Measurements from ENCODE around the gene IL3.

The IL3 gene

DNA sequence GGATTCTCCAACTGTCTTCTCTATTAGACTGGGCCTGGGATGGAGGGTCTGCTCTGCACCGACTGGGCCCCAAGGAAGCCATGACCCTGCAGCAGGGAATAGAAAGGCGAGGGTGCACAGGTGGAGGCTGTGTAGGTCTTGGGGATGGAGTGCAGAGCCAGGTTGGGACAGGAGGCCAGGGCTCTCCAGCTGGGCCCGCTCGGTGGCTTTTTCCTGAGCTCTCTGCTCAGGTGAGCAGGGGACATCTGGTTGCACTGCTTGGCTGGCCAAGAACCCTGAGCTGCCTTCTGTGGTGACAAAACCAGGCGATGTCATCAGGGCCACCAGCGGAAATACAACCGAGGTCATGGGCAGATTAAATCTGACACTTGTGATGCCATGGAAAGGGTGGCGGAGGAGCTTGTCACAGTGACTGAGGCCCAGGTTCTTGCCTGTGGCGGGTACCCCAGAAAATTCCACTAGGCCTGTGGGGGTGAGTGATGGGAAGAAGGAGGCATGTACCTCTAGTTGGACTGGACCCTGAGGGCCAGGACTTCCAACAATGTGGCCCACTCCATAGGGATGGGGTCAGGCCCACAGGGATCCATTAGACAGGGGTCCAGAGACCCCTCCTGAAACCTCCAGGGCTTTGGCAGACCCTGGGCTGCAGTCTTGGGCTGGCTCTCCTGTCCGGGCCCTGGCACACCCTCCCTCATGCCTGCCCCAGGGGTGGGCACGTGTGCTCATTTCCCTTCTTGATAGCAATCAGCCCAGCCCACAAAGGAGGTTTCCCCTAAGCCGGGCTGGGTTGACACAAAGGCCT, 4.4 kb upstream of the IL3 start:
- in situ Hi-C loops (cut with HindIII; ENCODE audit: low sequenced_read_pairs) = no loop called here

DNA sequence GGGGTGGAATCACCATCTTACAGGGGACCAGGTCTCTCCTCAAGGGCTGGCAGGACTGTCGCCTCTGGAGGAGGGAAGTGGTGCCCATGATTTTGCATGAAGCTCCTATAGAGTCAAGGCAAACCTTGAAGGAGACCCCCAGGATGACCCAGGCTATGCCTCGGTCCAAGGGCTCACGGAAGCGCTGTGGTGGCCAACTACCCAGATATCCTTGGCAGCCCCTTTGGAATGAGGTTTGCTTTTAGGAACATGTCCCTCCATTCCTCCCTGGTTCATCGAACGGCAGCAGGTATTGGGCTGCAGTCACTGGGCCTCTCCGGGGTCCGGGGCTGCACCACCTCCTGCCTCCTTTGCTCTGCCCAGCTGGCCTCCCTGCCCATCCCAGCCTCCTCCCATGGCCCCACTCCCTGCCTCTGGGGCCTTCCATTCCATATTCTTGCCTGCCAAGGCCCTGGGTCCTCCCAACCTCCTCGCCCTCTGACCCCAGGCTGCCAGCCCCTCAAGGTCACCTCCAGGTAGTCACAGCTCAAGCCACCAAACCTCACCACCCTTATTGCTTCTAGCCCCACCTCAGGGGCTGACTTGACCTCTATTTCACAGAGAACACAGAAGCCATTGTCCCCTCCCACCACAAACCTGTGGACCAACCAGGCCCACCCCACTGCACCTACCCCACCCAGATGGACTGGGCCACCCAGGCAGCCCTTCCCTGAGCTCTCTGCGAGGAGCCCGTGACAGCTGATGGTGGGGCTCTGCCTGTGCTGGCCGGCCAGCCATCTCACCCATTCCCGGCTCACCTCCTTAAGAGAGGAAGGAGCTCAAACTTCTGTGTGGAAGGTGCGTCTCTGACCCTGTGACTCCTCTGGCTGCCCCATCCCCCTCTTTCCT, 3.6 kb upstream of the IL3 start:
- in situ Hi-C loops (cut with HindIII; ENCODE audit: low sequenced_read_pairs) = no loop called here

DNA sequence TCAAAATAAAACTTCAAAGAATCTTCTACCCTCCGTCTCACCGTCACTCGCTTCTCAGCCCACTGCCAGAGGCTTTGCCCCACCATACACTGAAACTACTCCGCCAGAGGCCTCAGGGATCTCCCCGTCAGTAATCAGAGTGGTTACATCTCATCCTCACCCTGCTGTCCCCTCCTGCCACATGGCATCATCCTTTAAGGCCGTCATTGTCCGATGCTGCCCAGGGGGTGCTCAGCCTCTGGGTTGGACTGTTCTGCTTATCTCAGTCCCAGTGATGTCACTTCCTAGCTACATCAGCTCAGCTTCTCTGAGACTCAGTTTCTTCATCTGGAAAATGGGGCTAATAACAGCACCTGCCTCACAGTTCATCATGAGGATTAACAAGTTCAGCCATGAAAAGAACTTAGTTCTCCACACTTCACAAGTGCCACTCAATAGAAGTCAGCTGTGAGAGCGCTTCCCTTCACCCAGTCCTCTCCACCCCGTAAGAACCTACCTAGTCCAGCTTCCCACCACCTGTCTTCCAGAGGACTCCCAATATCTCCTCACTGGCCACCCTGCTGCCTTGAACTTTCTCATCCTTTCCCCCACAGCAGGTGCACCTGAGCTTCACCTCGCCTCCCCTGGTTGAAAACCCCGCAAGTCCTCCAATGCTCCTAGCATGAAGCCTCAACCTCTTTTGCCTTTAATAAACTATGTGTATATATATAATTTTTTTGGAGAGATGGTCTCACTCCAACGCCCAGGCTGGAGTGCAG, 2.8 kb upstream of the IL3 start:
- in situ Hi-C loops (cut with HindIII; ENCODE audit: low sequenced_read_pairs) = no loop called here

GRCh38 chr5:132058646-132059042, 1.8 kb upstream of the IL3 start:
- in situ Hi-C loops (cut with HindIII; ENCODE audit: low sequenced_read_pairs) = no loop called here

- in situ Hi-C loops (cut with HindIII; ENCODE audit: low sequenced_read_pairs) = no loop called here
Measured at GRCh38 chr5:132059043-132059695, 1.3 kb upstream of the IL3 start.

DNA sequence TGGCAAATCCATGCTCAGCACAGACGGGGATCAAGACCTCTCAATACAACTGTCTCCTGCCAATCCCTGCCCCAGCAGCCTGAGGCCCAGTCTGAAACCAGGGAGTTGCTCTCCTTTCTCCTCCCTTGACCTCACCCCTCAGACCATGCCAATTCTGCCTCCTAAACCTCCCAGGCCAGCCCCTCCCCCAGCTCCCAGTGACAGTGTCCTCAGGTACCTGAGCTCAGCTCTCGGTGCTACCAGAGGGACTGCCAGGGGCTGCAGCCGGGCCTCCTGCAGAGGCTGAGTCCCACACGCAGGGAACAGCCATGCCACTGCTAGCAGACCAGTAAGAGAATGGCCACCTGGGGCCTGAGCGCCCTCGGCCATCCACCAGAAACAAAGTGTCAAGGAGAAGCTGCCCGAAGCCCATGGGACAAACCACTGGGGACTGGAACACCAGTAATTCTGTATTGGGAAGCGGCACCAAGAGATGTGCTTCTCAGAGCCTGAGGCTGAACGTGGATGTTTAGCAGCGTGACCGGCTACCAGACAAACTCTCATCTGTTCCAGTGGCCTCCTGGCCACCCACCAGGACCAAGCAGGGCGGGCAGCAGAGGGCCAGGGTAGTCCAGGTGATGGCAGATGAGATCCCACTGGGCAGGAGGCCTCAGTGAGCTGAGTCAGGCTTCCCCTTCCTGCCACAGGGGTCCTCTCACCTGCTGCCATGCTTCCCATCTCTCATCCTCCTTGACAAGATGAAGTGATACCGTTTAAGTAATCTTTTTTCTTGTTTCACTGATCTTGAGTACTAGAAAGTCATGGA, 557 bp upstream of the IL3 start:
- in situ Hi-C loops (cut with HindIII; ENCODE audit: low sequenced_read_pairs) = no loop called here

DNA sequence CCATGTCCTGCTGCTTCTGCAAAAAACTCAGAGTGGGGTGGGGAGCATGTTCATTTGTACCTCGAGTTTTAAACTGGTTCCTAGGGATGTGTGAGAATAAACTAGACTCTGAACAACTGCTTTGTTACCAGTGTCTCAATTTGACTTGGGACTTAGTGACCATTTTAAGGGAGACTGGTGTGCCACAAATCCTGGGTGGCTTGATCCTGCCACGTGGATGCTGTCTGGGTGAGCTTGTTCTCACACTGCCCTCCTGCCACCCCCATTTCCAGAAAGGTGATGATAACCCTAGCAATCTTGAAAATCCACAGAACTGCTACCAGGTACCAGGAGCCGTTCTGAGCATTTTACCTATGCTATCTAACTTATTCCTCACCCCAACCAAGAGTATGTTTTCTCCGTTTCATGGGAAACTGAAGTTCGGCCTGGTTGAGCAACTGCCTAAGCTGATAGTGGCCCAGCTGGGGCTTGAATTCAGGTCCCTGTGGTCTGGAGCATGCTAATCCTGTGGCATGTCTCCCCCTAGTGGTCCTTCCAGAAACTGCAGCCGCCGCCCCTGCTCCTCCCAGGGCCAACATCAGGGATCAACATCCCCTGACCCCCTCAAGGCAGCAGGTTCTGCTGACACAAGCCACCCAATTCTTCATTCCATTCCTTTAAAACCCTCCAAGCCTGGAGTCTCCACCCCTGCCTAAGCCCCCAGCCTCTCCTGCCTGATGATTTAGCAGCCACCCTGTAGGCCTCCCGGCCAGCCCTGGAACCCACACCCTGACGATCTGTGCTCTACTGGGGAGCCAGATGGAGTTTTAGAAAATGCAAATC, 2.8 kb downstream of the IL3 start:
- in situ Hi-C loops (cut with HindIII; ENCODE audit: low sequenced_read_pairs) = no loop called here

- in situ Hi-C loops (cut with HindIII; ENCODE audit: low sequenced_read_pairs) = no loop called here
Measured at GRCh38 chr5:132064140-132064539, 3.7 kb downstream of the IL3 start.

DNA sequence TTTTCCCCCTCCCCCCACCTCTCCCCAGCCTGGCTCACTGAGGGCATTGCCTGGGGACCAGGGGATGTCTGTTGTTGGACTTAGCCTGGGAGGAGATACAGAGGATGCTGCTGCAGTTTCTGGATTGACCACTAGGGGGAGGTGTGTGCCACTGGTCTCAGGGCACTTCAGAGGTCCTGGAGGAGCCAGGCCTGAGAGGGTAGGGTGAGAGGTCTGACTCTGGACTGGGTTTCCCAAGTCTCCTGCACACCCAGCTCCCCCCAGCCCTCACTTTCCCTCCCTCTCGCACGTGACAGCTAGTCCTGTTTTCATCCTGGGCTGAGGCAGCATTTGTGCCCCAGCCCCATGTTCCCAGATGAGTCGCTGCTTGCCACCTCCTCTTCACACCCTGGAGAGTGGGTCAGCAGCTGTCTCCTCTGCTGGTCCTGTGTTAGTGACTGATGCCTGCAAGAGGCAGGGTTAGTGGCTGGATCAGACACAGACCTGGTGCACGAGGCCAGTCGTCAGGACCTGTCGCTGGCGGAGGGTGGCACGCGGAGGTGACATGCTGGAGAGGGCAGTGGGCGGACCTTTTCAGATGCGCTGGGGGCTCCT, 4.4 kb downstream of the IL3 start:
- in situ Hi-C loops (cut with HindIII; ENCODE audit: low sequenced_read_pairs) = no loop called here

- in situ Hi-C loops (cut with HindIII; ENCODE audit: low sequenced_read_pairs) = no loop called here
Measured at GRCh38 chr5:132065351-132065937, 5.0 kb downstream of the IL3 start.

DNA sequence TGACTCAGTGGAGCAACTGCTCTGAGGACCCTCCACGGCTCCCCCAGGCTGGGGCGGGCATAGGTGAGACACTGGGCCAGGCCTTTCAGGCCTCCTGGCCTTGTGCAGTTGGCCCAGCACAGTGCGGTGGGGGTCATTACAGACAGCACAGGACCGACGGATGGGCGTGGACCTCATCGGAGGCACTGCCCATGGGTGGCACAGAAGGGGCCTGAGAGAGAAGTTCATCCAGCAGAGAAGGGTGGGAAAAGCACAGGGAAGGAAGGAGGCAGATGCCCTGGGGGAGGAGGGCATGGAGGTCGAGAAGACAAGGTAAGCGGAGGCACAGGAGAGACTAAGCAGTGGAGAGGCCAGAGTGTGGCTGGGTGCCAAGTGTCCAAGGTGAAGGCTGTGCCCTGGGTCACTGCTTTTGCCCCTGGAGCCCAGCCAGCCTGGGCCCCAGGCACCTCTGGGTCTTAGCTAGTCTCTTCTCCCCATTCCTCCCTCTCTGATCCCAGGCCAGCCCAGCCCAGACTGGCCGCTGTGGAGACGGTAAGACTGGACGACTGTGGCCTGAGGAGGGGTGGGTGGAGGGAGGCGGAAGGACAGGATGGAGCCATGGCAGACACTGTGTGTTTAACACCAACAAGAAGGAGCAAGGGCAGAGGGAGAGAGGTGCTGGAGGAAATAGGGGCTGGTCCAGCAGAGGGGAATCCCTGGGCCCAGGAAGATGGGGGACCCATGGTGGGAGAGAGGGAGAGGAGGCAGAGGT, 5.7 kb downstream of the IL3 start:
- in situ Hi-C loops (cut with HindIII; ENCODE audit: low sequenced_read_pairs) = no loop called here

DNA sequence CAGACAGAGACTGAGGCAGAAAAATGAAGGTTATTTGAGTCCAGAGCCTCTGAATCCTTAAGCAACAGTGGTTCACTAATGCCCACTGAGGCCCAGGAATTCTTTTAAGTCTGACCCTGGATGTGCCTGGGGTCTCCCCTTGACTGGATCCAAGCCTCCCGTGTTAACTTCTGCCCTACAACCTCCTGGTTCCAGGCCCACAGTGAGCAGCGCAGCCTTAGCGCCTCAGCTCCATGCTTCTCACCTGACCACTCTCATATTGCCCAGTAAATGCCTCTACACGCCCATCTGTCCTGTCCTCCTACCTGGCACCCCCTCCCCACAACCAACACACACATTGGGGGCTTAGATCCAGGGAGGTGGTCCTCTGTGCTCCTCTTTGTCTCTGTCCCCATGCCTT, 6.4 kb downstream of the IL3 start:
- in situ Hi-C loops (cut with HindIII; ENCODE audit: low sequenced_read_pairs) = no loop called here

- in situ Hi-C loops (cut with HindIII; ENCODE audit: low sequenced_read_pairs) = no loop called here
Measured at GRCh38 chr5:132067451-132067850, 7.0 kb downstream of the IL3 start.

- in situ Hi-C loops (cut with HindIII; ENCODE audit: low sequenced_read_pairs) = no loop called here
Measured at GRCh38 chr5:132067941-132068808, 7.7 kb downstream of the IL3 start.

- in situ Hi-C loops (cut with HindIII; ENCODE audit: low sequenced_read_pairs) = no loop called here
Measured at GRCh38 chr5:132069561-132069960, 9.1 kb downstream of the IL3 start.

DNA sequence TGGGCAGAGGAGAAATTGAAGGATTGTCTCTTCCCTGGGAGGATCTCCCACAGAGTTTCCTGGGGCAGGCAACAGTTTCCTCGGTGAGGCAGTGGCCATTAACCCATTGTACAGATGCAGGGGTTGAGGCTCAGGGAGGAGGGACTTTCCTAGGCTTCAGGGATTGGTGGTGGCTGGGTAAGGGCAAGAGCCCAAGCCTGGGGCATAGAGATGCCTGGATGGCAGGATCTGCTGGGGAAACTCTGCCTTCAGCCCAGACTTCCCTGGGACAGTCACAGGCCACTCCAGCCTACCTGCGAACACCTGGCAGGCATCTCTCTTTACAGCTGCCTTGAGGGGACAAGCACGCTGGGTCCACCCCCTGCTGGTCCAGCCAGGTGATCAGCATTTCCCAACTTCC, 9.5 kb downstream of the IL3 start:
- in situ Hi-C loops (cut with HindIII; ENCODE audit: low sequenced_read_pairs) = no loop called here

Data from endothelial cell of hepatic sinusoid (primary cell).